AG09319 (cell line): ENCODE measurements around the gene CCDC187.

ENCODE experiments used
- DNase-seq: peaks from one replicate; pipeline ENCODE4 v3.0.0-alpha.2; 2010; ENCODE audit warnings: low read depth; ENCODE audit errors: extremely low read depth
- CTCF ChIP-seq: IDR thresholded peaks from 2 replicates; pipeline ENCODE4 v1.5.1; 2011; ENCODE audit warnings: low read depth, mild to moderate bottlenecking, inconsistent platforms, low read length, moderate library complexity

The CCDC187 gene

DNA sequence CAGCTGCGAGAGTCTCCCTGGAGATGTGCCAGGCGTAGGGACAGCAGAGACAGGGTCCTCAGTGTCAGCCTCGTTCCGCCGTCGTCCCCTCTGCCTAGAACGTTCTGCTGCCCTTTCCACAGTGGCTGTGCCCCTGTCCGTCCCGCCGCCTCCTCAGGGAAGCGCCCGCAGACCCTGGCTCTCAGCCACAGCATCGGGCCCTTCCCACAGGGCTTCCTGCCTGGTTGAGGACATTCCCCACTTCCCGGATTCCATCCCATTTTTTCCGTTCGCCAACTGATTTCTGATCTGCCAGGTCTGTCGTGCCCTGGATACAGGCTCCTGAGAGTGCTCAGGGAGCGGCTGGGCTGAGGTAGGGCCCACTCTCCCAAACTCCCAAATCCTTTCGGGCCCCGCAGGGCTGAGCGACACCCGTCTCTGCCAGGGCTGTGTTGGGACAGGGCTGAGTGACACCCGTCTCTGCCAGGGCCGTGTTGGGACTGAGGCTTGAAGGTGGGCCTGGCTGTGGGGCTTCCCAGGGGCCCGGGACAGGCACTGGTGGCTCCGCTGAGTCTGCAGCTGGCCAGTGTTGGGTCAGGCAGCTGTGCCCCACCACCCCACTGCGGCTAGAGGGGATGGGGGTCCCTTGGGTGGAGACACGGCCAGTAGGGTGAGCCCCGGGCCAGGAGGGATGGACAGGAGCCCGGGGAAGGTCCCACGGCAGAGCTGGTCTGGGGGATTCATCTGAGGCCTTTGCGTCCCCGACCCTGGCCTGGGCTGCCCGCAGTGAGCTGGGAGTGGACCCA lies 43.8 kb upstream of the CCDC187 start:
- TF ChIP-seq CTCF, result no peak
- no peak for DNase-seq

- DNase-seq, result no peak
- no peak for TF ChIP-seq CTCF
These were observed 43.1 kb upstream of the CCDC187 start for GRCh38 chr9:136346927-136347465.

GRCh38 chr9:136346157-136346481 lies 42.2 kb upstream of the CCDC187 start:
- TF ChIP-seq CTCF, result no peak
- no peak for DNase-seq

DNA sequence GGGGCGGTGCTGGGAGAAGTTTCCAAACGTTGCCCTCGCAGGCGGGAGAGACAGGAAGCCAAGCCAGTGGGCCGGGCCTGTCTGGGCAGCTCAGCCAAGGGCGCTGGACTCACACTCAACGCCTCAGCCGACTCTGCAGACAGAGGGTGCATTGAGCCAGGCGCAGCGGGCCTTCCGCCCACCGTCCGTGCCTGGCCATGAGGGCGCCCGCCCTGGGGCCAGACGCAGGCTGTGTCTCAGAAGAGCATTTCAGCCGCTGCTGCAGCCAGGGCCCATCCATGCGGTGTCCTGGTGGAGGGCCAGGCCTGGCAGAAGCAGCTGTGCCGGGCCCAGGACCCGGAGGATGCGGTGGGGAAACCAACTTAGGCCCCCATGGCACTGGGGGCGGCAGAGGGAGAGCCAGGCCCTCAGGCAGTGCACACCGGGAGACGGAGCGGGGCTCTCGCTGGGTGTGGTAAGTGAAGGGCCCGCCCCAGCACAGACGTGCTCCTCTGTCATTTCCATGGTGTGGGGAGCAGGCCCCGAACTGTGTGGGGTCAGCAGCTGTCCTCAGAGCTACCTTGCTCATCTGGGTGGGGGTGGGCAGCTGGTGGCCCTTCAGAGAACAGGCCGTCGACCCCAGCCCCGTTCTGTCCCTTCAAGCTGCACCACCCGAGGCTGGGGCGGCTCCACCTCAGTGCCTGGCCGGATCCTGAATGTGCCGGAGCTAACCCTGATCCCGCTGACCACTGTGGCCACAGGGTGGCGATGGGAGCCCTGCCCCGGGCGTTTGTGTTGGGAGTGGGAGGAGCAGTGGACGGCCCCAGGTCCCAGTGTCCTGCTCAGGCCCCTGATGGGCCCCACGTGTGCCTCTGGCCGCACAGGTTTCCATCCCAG lies 41.6 kb upstream of the CCDC187 start:
- DNase-seq, result no peak
- TF ChIP-seq CTCF, result peak; percentile 65

DNA sequence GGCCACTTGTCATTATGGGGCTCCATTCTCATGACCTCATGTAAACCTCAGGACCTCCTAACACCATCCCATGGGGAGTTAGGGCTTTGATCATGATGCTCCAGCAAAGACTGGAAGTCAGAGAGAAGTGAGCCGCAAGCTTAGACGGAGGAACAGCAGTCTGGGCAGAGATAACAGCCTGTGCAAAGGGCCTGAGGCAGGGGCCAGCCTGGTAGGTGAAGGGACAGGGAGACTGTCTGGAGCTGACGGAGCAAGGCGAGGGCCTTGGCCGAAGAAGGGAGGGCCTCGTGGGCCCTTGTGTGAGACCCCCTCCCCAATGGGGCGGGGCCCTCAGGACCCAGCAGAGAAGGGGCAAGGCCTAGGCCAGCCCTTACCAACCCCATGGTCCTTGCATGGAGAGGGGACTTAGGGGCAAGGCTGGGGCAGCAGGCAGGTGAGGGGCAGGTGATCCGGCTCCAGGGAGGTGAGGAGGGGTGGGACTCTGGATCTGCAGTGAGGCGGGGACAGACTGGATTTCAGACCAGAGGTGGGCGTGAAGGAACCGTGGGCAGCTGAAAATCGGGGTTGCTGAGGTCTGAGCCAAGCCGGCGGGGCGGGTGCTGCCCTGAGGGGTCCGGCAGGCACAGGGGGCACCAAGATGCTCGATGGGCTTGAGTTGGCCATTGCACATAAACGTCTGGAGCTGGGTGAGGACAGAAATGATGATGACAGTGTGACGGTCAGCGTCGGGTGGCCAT lies 40.8 kb upstream of the CCDC187 start:
- TF ChIP-seq CTCF, result no peak
- no peak for DNase-seq

DNA sequence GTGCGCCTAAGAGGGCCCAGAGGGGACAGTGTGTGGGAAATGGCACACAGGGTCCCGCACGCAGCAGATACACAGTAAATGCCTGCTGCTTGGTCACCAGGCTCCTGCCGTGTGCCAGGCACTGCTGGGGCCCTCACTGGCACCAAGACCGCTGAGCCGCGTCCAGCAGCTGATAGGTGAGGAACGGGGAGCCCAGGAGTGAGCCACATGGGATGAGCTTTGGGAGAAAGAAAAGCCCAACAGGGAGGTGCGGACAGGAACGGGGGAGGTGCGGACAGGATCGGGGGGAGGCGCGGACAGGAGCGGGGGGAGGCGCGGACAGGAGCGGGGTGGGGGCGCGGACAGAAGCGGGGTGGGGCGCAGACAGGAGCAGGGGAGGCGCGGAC lies 40.0 kb upstream of the CCDC187 start:
- no peak for TF ChIP-seq CTCF
- no peak for DNase-seq
